IMR-90 (cell line): ENCODE measurements around the gene NPPB. TPM values are rescaled to one million over a fixed set of nuclear protein-coding genes. Genes with fewer than 3 reads are reported as not detected.

Experiments used
- ATAC-seq: fragments of 200-7000 bp; cut with Tn5 transposase; 2 replicates; pipeline ENCODE4 v1.9.1; 2020; ENCODE audit warnings: low read depth, mild to moderate bottlenecking, moderate library complexity
- BruUV-seq: library from RNA; stranded (reverse); fragments of 400-500 nt; replicated peaks from 2 replicates; lab custom pipeline; 2021; lab: Mats Ljungman, UMichigan
- CTCF ChIA-PET: fragments of 300-600 bp; formaldehyde crosslinking; extraction: SDS; loops from one replicate; lab custom pipeline; 2021; ENCODE audit warnings: antibody characterized with exemption; lab: Yijun Ruan, JAX
- POLR2A ChIA-PET: fragments of 300-600 bp; sonication (Branson Sonifier 250); formaldehyde crosslinking; loops from one replicate; lab custom pipeline; 2022; ENCODE audit warnings: antibody characterized with exemption; ENCODE audit not compliant: unreplicated experiment; lab: Charles Lee
- DNase-seq: peaks from one replicate; pipeline ENCODE4 v3.0.0; 2013
- H2AFZ ChIP-seq: replicated peaks from 2 replicates; pipeline ENCODE3; 2013; ENCODE audit warnings: low read length, mild to moderate bottlenecking; ENCODE audit not compliant: poor library complexity
- H2AK5ac ChIP-seq: 2 replicates; pipeline ENCODE4 v1.6.1; 2013; ENCODE audit warnings: low read depth, low read length, inconsistent platforms
- H2AK9ac ChIP-seq: replicated peaks from 2 replicates; pipeline ENCODE3; 2013; ENCODE audit warnings: mild to moderate bottlenecking, low read depth, low read length, moderate library complexity; ENCODE audit not compliant: poor library complexity
- H2BK120ac ChIP-seq: 2 replicates; pipeline ENCODE4 v1.6.1; 2013; ENCODE audit warnings: low read depth, low read length, inconsistent platforms
- H2BK15ac ChIP-seq: 3 replicates; pipeline ENCODE4 v1.6.1; 2013; ENCODE audit warnings: low read depth, low read length, inconsistent platforms
- H2BK20ac ChIP-seq: 2 replicates; pipeline ENCODE4 v1.6.1; 2013; ENCODE audit warnings: low read depth, mild to moderate bottlenecking, inconsistent platforms, low read length, moderate library complexity
- H2BK5ac ChIP-seq: 2 replicates; pipeline ENCODE4 v1.6.1; 2013; ENCODE audit warnings: mild to moderate bottlenecking, low read depth, low read length, inconsistent platforms; ENCODE audit not compliant: poor library complexity, severe bottlenecking
- H3K14ac ChIP-seq: replicated peaks from 2 replicates; pipeline ENCODE4 v1.6.1; 2013; ENCODE audit warnings: low read depth, low read length, inconsistent platforms
- H3K18ac ChIP-seq: 2 replicates; pipeline ENCODE4 v1.6.1; 2013; ENCODE audit warnings: low read depth, low read length, control low read depth
- H3K23ac ChIP-seq: 2 replicates; pipeline ENCODE4 v1.6.1; 2013; ENCODE audit warnings: low read depth, low read length, inconsistent platforms
- H3K27ac ChIP-seq: 2 replicates; pipeline ENCODE4 v1.5.1; 2013; ENCODE audit warnings: mild to moderate bottlenecking, control low read depth, low read length; ENCODE audit not compliant: insufficient read depth
- H3K27me3 ChIP-seq: 2 replicates; pipeline ENCODE4 v1.6.1; 2013; ENCODE audit warnings: low read length; ENCODE audit not compliant: control insufficient read depth, insufficient read depth
- H3K36me3 ChIP-seq: 2 replicates; pipeline ENCODE4 v1.6.1; 2013; ENCODE audit warnings: low read length, mixed read lengths; ENCODE audit not compliant: control insufficient read depth, insufficient read depth
- H3K4ac ChIP-seq: 2 replicates; pipeline ENCODE4 v1.6.1; 2013; ENCODE audit warnings: low read depth, low read length, inconsistent platforms
- H3K4me1 ChIP-seq: 2 replicates; pipeline ENCODE4 v1.6.1; 2013; ENCODE audit warnings: low read length, mixed read lengths; ENCODE audit not compliant: control insufficient read depth, insufficient read depth
- H3K4me2 ChIP-seq: 2 replicates; pipeline ENCODE4 v1.6.1; 2013; ENCODE audit warnings: low read depth, mild to moderate bottlenecking, control low read depth, low read length, moderate library complexity
- H3K4me3 ChIP-seq: 2 replicates; pipeline ENCODE4 v1.5.1; 2013; ENCODE audit warnings: low read depth, mild to moderate bottlenecking, control low read depth, low read length, moderate library complexity; ENCODE audit not compliant: insufficient read depth
- H3K56ac ChIP-seq: 2 replicates; pipeline ENCODE4 v1.6.1; 2013; ENCODE audit warnings: low read length, inconsistent platforms; ENCODE audit not compliant: insufficient read depth; ENCODE audit errors: extremely low read depth
- H3K79me1 ChIP-seq, 2 experiments: 2 replicates each; pipeline ENCODE4 v1.6.1; 2013; ENCODE audit warnings: low read length in 2 of 2, inconsistent platforms in 1 of 2, low read depth in 1 of 2
- H3K9ac ChIP-seq: 2 replicates; pipeline ENCODE4 v1.6.1; 2013; ENCODE audit warnings: low read depth, low read length, control low read depth
- H3K9me1 ChIP-seq: 2 replicates; pipeline ENCODE4 v1.6.1; 2013; ENCODE audit warnings: low read length, inconsistent platforms; ENCODE audit not compliant: insufficient read depth
- H3K9me3 ChIP-seq: 2 replicates; pipeline ENCODE4 v1.6.1; 2013; ENCODE audit warnings: low read length; ENCODE audit not compliant: control insufficient read depth, insufficient read depth
- H4K20me1 ChIP-seq: 2 replicates; pipeline ENCODE4 v1.6.1; 2013; ENCODE audit warnings: low read length, inconsistent platforms; ENCODE audit not compliant: insufficient read depth
- H4K5ac ChIP-seq: 2 replicates; pipeline ENCODE4 v1.6.1; 2013; ENCODE audit warnings: mild to moderate bottlenecking, low read depth, low read length, control low read depth
- H4K8ac ChIP-seq, 2 experiments: 2 replicates each; pipeline ENCODE4 v1.6.1; 2013; ENCODE audit warnings: low read depth in 2 of 2, low read length in 2 of 2, control low read depth in 1 of 2, inconsistent platforms in 1 of 2
- H4K91ac ChIP-seq: 2 replicates; pipeline ENCODE4 v1.6.1; 2013; ENCODE audit warnings: low read depth, low read length, inconsistent platforms; ENCODE audit not compliant: insufficient read depth
- CEBPB ChIP-seq: IDR thresholded peaks from 2 replicates; pipeline ENCODE4 v1.6.1; 2012; ENCODE audit warnings: low read depth, low read length, improper control_type of control experiment
- CTCF ChIP-seq: conservative IDR thresholded peaks from 2 replicates; pipeline ENCODE4 v1.5.1; 2012; ENCODE audit warnings: mild to moderate bottlenecking, low read depth, low read length, improper control_type of control experiment
- SMC3 ChIP-seq: fragments of 150-350 bp; IDR thresholded peaks from 2 replicates; pipeline ENCODE4 v1.6.1; 2016; ENCODE audit warnings: low read depth, mild to moderate bottlenecking, antibody characterized with exemption, low read length, moderate library complexity
- WGBS, 2 experiments: methylation state at CpG; one replicate each; pipeline versions ENCODE4 v1.1.5 to v1.1.7; 2013; ENCODE audit warnings: missing lambda C conversion rate in 2 of 2; ENCODE audit not compliant: insufficient read length in 1 of 2; ENCODE audit errors: extremely low coverage in 2 of 2; 5-methylcytosine and 5-hydroxymethylcytosine counted together
- dilution Hi-C: fragments of 300-500 bp; cut with HindIII; formaldehyde crosslinking; loops from one replicate; pipeline ENCODE4 v1.14.3; 2018; ENCODE audit warnings: low sequenced_read_pairs; ENCODE audit not compliant: unreplicated experiment
- in situ Hi-C: fragments of 300-500 bp; cut with MboI; formaldehyde crosslinking; loops from 3 replicates; pipeline ENCODE4 v1.14.3; 2019; ENCODE audit warnings: low sequenced_read_pairs, inconsistent platforms, mixed read lengths
- intact Hi-C: fragments of 100-400 bp; cut with micrococcal nuclease; formaldehyde crosslinking; loops from 2 replicates; pipeline ENCODE4 v1.10.0; 2022
- polyA plus RNA-seq, 3 experiments: library from polyadenylated mRNA; depleted of rRNA; stranded (reverse); fragments of >200 nt; gene quantifications; 2 replicates each; pipeline ENCODE4 v1.2.3, GENCODE V29; 2012; ENCODE audit warnings: low replicate concordance in 1 of 3
- total RNA-seq: library from RNA; depleted of rRNA; stranded (reverse); fragments of >200 nt; gene quantifications from 2 replicates; pipeline ENCODE4 v1.2.3, GENCODE V29; 2012

Gene NPPB
- total and polyA plus RNA-seq, 2 of the 4 experiments (the other 2 are of a cell fraction), result not detected

DNA sequence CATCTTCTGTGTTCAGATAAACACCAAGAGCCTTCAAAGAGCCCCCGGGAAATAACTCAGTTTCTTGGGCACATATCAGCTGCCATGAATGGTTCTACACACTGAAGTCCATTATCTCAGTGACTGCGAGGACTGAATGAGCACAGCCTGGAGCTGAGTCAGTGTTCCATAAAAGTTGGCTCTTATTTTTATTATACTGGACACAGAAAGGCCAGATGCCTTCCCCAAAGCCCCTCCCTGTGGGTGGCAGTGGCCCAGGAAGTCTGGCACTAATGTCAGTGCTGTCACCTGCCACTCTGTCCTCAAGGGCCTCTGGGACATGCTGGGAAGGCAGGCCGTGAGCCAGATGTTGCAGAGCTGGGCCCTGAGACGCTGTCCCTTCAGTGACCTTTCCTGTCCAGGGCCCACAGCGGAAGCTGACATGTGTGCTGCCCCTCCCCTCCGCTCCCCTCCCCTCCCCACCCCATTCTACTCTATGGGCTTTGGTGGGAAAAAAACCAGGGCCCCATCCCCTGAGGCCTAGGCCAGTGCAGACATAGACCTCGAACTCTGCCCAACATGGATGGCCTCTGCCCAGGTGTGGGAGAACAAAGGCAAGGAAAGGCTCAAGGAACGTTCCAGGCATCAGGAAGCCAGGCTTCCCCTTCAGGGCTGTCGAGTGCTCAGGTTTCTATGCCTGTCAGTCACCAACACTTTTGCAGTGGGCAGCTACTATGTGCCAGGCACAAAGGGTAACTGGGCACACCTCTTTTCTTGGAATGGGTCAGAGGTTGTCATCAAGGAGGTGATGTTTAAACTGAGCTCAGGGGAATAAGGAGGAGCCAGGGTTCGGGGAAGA lies 22.4 kb upstream of the NPPB start:
- H3K9me3 ChIP-seq, result no peaks in the 10 kb centered on the region; the same call in 1 of the 2 replicates
- no peak overlapping the region for H4K91ac ChIP-seq
- H2AFZ ChIP-seq, result no peak overlapping the region
- dilution Hi-C loops, result no loop called here
- in situ Hi-C loops, result no loop called here
- ChIA-PET CTCF (interaction anchor here (0.6 kb wide), 1 partner anchor 27 kb away, joined by 3 read pairs; no protein-coding TSS in a partner anchor), POLR2A (no interaction called here)
- intact Hi-C loops, result no loop called here
- H2BK5ac ChIP-seq, result no peak overlapping the region
- H3K79me1 ChIP-seq, result no peaks in the 10 kb centered on the region
- H3K4me2 ChIP-seq, result no peak overlapping the region
- H3K56ac ChIP-seq, result no peak overlapping the region
- no peaks in the 10 kb centered on the region for H3K4me1 ChIP-seq
- no peak overlapping the region for H3K27ac ChIP-seq
- DNase-seq (no peak), ATAC-seq (no peak)
- H2AK9ac ChIP-seq, result no peak overlapping the region
- H2BK120ac ChIP-seq, result no peak overlapping the region
- no peak overlapping the region for H2BK20ac ChIP-seq
- no peak for TF ChIP-seq CTCF
- TF ChIP-seq CEBPB, result no peak
- TF ChIP-seq SMC3, result no peak
- H3K23ac ChIP-seq, result no peak overlapping the region
- no peak overlapping the region for H3K14ac ChIP-seq
- H3K36me3 ChIP-seq, result no peaks in the 10 kb centered on the region
- H4K8ac ChIP-seq, result no peak overlapping the region
- no peak overlapping the region for H2AK5ac ChIP-seq
- H3K9ac ChIP-seq, result no peak overlapping the region
- H2BK15ac ChIP-seq, result no peak overlapping the region
- no peak overlapping the region for H3K4ac ChIP-seq
- H3K9me1 ChIP-seq, result no peaks in the 10 kb centered on the region
- no peaks in the 10 kb centered on the region for H4K20me1 ChIP-seq
- 9% methylated on average over 4 of the region's 10 CpGs; no CpG with 5 or more reads in 1 of the 2 experiments for WGBS, 2 experiments
- peaks cover 56% of the 10 kb centered on the region for H3K27me3 ChIP-seq
- H3K18ac ChIP-seq, result no peak overlapping the region
- no peak overlapping the region for H4K5ac ChIP-seq
- no TSS peak for BruUV-seq
- H3K4me3 ChIP-seq, result no peak overlapping the region
